PC-3 (cell line): ENCODE measurements around the gene HIBCH.

Experiments
- CTCF ChIP-seq: fragments of 300-600 bp; sonication (generic); conservative IDR thresholded peaks from 2 replicates; pipeline ENCODE4 v1.5.1; 2017; ENCODE audit warnings: antibody characterized with exemption, low read depth, mild to moderate bottlenecking, low read length
- EZH2phosphoT487 ChIP-seq: fragments of 300-600 bp; sonication (generic); IDR thresholded peaks from 2 replicates; pipeline ENCODE4 v1.6.1; 2018; ENCODE audit warnings: mild to moderate bottlenecking, antibody characterized with exemption, low read length, borderline replicate concordance

- TF ChIP-seq CTCF (no peak), EZH2phosphoT487 (no peak)
Observed at GRCh38 chr2:190338453-190338852, 18.8 kb upstream of the HIBCH start.
